HepG2 (cell line): ENCODE results near the gene CD300C.

Source experiments
- ATF7-NPFF ChIP-seq: sonication (generic); formaldehyde crosslinking; IDR thresholded peaks from 2 replicates; pipeline ENCODE4 v1.8.1; 2023; ENCODE audit warnings: mild to moderate bottlenecking, low read depth, missing genetic modification reagents, moderate library complexity
- ELF1 ChIP-seq: sonication (generic); formaldehyde crosslinking; IDR thresholded peaks from 2 replicates; pipeline ENCODE4 v1.4.0; 2020; ENCODE audit warnings: missing genetic modification reagents
- GABPA ChIP-seq, 2 experiments: IDR thresholded peaks; 2 replicates each; pipeline ENCODE4 v1.6.1; 2011 to 2016; ENCODE audit warnings: low read depth in 2 of 2, low read length in 1 of 2, missing biosample characterization in 1 of 2, missing genetic modification characterization in 1 of 2
- HNF4A ChIP-seq: sonication (generic); formaldehyde crosslinking; IDR thresholded peaks from 2 replicates; pipeline ENCODE4 v1.4.0; 2020; ENCODE audit warnings: missing genetic modification reagents
- HNRNPUL1 ChIP-seq: fragments of 200-400 bp; formaldehyde crosslinking; IDR thresholded peaks from 2 replicates; pipeline ENCODE4 v1.6.1; 2017; ENCODE audit warnings: low read depth, mild to moderate bottlenecking, low read length, moderate library complexity
- JUNB ChIP-seq: sonication (generic); formaldehyde crosslinking; IDR thresholded peaks from 2 replicates; pipeline ENCODE4 v1.8.0; 2022; ENCODE audit warnings: missing genetic modification reagents, mild to moderate bottlenecking, borderline replicate concordance
- MED1 ChIP-seq: sonication (generic); formaldehyde crosslinking; IDR thresholded peaks from 2 replicates; pipeline ENCODE4 v1.4.0; 2020; ENCODE audit warnings: missing genetic modification reagents
- TFAP4 ChIP-seq: sonication (generic); IDR thresholded peaks from 2 replicates; pipeline ENCODE4 v1.6.1; 2016; ENCODE audit warnings: low read depth, borderline replicate concordance
- TGIF2 ChIP-seq: IDR thresholded peaks from 2 replicates; pipeline ENCODE4 v1.6.1; 2016; ENCODE audit warnings: control low read depth, missing compliant biosample characterization
- ZNF326 ChIP-seq: sonication (generic); formaldehyde crosslinking; IDR thresholded peaks from 2 replicates; pipeline ENCODE4 v1.4.0; 2020; ENCODE audit warnings: missing genetic modification reagents, borderline replicate concordance
- ZNF616 ChIP-seq: sonication (generic); formaldehyde crosslinking; IDR thresholded peaks from 2 replicates; pipeline ENCODE4 v1.5.0; 2020; ENCODE audit warnings: low read depth, mild to moderate bottlenecking, missing genetic modification reagents

GRCh38 chr17:74499992-74500391 lies 45.9 kb downstream of the CD300C start:
- TF ChIP-seq HNRNPUL1 (no peak), TGIF2 (no peak), ZNF616 (no peak), JUNB (CRISPR knock-in tag) (no peak), ATF7-NPFF (CRISPR knock-in tag) (no peak), HNF4A (no peak), ELF1 (CRISPR knock-in tag) (no peak), GABPA (IDR thresholded peaks at IDR 0.05; ENCODE audit: low read depth, low read length) (no peak), GABPA (CRISPR knock-in tag; IDR thresholded peaks at IDR 0.05; ENCODE audit: low read depth) (no peak), MED1 (no peak), ZNF326 (no peak), TFAP4 (no peak)
